SHP77 (cell line): ENCODE results near the gene MLN.

Experiments
- DNase-seq, 2 experiments: peaks; one replicate each; lab custom pipeline; 2025; lab: John Stamatoyannopoulos, UW

The MLN gene

DNA sequence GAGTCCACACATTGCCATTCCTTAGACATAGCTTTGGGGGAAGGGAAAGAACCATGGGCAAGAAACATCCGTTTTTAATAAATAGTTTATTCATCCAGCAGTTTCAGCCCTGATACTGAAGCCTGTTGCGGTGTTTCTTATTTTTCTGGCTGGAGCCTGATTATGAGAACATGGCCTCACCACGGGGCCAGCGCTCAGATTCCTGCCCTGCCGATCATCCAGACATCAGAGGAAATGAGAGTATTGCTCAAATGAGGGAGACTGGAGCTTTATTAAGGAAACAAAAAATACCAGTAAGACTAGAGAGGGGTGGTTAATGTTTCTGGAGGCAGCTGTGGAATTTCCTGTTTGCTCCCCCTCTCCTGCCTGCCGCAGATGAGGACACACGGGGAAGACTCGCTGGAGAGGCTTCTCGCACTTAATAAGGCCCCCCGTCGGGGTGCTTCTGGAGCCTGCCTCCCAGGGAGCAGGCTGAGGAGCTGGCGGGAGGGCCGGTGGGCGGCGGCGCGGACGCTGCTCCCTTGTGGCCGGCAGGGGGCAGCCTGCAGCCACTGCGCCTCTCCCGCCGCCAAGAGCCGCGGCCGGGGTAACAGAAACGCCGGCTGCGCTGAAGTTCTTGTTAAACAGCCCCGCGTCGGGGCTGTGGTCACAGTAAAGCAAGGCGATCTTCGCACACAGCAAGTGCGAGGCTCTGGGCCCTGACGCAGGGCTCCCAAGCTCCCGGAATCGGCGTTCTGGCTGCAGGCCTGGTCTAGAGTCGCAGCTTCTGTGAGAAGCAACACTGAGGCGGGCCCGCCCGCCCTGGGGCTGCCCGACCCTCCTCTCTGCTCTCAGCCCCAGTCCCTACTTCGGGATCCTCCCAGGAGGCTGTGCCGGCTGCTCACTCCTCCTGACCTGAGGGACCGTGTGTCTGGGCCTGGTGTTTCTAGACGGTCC lies 32.4 kb downstream of the MLN start:
- peak; percentile 56 to 82 for DNase-seq

DNA sequence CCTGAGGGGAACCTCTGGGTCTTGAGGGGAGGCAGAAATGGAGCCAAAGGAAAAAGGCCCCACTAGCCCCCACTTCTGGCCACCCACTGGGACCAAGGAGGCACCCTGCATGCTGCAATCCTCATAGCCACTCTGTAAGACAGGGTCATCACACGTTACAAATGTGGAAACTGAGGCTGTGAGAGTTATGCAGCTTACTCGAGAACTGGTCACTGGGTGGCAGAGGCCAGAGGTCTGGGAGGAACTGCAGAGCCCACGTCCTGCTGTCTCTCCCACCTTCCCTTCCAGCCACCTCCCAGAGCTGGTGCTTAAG lies 33.0 kb downstream of the MLN start:
- no peak for DNase-seq

DNA sequence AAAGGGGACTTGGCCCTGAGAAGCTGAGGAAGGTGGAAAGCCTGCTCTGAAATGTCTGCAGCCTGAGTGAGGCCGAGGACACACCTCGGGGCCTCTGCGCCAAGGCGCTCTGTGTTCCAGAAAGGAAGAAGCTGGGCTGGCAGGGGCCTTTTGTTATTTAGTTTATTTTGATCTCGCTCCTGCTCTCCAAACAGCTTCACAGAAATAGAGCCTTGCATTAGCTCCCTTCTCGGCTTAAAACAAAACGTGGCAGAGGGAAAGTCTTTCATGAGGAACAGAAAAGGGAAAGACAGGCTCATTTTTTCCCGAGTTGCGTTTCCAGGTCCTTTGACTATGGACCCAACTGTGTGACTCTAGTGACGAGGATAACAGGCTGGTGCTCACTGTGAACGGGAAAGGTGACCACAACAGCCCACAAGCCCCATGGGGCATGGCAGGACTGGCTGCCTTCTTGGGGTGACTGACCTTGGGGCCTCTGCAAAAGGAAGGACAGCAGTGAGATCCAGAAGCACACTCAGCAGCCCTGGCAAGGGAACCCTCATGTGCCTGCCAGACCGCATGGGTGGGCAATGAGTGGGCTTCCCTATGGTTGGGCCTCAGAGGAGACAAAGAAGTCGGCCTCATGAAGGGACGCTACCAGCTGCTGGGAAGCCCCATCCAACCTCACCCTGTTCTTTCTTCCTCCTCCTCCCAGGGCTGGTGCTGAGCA lies 33.5 kb downstream of the MLN start:
- DNase-seq = no peak

DNA sequence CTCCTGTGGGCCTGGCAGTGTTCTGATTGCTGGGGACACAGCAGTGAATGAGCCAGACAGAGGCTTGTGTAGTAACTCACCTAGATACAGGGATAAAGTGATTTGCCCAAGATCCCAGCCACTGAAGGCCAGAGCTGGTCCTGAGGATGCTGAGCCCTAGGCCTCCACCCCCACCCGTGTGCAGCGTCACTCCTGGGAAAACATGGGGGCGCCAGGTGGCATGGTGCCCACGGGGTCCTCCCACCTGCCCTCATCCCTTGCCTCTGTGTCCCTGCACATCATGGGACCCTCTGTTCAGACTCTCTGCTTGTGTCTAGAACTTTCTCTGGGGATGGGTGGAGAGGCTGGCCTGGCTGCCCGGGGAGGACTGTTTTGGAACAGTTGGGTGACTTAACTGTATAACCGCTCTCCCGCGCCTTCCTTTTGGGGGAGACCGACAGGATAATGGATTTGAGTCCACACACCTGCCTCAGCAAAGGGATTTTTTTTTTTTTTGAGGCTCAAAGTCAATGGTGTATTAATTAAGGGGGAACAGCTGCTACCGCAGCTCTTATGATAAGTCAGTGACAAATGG lies 34.5 kb downstream of the MLN start:
- DNase-seq = no peak

DNA sequence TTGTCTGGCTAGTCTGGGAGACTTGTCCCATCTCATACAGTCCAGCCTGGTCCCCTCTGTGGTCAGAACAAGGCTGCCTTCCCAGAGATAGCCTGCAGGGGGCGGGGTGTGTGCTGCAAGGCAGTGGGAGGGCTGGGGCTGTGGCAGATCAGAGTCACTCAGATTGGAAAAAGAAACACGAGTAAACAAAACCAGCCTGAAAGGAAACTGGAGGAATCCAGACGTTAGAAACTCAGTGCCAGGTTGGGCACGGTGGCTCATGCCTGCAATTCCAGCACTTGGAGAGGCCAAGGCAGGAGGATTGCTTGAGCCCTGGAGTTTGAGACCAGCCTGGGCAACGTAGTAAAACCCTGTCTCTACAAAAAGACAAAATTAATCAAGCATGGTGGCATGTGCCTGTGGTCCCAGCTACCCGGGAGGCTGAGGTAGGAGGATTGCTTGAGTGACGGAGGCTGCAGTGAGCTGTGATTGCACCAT lies 35.1 kb downstream of the MLN start:
- peak; percentile 63 to 71 for DNase-seq

DNA sequence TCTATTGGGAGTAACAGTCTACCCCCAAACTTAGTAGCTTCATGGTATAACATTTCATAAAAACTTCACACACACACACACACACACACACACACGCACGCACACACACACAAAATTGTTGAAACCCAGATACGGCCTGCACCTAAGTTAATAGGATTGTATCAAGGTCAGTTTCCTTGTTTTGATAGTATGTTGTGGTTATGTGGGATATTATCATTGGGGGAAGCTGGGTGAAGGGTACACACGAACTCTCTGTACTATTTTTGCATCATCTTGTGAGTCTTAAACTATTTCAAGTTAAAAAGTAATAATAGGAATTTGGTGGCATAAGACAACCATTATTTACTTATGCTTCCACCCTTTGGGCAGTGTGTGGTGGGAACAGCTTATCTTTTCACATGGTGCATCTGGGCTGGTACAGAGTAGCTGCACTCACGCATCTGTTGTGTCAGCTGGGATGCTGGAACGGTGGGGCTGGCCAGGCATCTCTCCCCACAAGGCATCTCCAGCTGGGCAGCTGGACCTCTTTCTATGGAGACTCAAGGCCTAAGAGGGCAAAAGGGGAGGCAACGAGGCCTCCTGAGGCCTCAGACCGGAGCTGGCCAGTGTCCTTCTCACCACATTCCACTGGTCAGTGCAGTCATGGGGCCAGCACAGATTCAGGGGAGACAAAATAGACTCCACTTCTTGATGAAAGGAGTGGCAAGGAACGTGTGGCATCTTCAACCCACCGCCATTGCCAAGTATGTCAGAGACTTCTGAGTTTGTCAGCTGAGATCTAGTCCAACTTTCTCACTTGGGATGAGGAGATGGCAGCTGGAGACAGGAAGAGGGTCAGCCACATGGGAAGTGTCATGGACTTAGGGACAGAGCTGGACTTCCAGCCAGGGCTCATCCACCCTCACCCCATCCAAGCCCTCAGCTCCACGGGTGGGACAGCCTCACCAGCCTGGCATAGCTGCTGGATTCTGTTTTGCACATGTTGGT lies 36.6 kb downstream of the MLN start:
- DNase-seq = no peak

DNA sequence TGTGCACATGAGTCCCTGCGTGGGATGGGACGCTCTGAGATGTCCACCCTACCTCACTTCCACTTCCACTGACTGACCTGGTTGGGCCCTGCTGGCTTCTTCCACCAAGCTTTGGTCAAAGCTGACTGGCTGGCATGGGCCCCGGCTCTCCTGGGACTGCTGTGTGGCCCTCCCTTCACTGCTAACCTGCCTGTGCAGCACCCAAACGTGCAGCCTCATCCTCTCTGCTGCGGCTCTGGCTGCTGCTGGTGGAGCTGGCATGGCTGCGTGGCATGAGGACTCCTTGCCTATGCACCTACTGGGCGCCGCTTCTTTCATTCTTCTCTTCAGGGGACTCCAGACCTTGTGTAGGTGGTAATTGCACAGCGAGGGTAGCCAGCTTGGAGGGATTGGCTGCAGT lies 38.4 kb downstream of the MLN start:
- DNase-seq = no peak

DNA sequence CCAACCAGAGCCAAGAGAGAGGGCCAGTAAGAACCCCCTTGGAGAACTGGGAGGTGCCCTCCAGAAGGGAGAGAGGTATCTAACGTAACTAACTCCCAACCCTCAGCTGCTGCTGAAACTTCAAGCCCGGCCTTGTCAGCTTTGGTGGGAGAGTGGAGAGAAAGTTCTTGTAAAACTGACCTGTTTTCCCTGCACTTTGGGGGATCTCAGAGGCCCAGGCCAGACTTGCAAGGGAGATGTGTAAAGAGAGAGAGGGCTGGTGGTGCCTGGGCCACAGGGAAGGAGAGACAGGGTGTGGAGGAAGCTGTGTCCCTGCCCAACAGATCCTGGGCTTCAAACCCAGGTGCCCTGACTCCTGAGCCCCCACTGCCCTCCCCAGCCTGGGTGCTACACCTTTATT lies 39.8 kb downstream of the MLN start:
- no peak for DNase-seq

DNA sequence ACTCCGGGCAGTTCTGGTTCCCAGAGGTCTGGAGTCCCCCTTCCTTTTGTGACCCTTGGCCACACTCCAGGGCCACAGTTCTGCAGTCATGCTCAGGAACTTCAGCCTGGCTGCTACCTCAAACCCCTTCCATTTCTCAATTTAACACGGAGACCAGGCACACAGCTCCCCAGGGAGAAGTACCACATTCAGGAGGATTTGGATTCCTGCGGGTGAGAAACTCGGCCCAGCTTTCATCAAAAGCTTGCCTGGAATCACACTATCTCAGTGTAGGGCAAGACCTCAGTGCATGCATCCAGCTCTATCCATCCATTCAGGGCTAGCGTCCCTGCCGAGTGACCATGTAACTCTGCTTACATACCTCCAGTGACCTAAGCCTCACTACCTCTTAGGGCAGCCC lies 40.3 kb downstream of the MLN start:
- no peak for DNase-seq

DNA sequence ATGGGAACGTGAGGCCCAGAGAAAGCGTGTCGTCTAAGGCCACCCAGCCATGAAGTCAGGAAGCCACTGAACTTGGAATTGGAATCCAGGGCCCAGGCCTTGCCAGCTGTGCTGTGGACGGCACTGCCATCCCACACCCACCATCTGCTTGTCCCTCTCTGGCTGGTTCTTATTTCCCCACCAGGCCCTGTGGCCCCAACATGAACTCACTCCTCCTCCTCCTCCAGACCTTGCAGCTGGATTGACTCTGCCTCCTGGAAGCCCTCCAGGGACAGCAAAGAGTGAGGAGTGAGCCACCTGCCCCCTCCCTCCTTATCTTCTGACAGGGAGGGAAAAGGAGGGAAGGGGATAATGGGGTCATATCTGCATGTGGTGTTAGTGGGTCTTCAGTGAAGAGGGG lies 41.1 kb downstream of the MLN start:
- DNase-seq = no peak

DNA sequence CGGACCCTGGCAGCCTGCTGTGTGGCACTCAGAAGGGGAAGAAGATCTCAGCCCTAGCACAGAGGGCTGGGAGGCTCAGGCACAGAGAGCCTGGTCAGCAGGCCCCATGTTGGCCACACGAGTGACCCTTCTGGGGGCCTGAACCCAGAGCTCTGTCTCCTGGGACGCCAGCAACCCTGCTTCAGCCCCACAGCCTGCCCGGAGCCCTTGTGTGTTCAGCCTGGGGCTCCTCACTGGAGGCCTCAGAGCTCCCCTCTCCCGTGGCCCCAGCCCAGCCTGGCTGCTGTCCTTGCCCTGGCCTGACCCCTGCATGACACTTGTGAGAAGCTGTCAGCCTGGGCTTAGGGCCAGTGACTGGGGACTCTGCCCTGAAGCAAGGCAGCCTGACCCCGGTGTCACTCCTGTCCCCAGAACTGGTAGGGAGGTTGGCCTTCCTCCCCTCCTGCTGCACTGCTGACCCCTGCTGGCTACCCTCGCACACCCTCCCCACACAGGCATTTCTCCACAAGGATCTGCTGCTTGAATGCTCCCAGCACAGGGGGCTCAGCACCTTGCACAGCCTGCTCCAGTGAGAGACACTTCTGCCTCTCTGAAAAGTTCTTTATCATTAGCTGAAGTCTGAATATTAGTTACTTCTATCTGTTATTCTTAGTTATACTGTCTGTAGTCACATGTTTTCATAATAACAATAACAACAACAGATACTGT lies 41.7 kb downstream of the MLN start:
- DNase-seq = peak; percentile 58 to 73

DNA sequence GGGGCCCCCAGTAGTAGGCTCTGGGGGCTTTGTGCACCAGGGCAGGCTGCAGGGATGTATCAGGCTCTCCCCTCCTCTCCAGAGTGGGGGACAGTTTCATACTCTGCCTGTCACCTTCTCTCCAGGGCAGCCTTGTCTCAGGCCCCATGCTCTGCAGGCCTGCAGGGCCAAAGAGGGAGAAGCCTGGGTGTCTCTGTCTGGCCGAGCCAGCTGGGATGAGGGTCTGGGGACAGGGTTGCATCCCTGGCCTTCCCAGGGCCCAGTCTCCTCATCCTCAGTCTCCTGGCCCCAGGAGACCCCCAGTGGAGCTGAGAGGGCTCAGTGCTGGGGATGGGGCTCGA lies 42.3 kb downstream of the MLN start:
- no peak for DNase-seq

DNA sequence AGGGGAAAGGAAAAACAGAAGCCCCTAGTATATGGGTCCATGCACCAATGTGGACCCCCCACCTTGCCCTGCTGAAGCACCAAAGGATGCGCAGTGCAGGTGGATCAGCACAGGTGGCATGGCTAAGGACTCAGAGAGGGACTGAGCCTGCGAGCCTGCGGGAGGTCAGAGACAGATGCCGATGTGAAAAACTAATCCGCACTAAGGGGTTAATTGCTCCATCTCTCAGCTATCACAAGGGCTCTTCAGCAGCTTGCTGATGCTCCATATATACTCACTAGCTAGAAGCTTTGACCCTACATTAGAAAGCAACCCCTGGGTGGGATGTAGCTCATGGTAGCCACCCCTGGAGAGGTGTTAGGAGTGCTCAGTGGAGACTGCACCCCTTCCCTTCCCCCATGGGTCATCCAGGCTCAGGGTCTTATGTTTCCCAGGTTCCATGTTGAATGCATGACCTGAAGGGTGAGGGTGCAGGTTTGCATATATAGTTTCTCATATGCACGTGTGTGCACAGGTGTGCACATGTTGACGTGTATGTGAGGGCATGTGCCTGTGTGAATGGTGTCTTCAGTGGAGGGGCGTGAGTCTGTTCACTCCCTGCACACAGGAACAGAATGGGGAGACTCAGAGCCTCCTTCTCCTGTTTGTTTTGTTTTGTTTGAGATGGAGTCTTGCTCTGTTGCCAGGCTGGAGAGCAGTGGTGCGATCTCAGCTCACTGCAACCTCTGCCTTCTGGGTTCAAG lies 43.7 kb downstream of the MLN start:
- DNase-seq = peak in 1 of 2 experiments; percentile 32

DNA sequence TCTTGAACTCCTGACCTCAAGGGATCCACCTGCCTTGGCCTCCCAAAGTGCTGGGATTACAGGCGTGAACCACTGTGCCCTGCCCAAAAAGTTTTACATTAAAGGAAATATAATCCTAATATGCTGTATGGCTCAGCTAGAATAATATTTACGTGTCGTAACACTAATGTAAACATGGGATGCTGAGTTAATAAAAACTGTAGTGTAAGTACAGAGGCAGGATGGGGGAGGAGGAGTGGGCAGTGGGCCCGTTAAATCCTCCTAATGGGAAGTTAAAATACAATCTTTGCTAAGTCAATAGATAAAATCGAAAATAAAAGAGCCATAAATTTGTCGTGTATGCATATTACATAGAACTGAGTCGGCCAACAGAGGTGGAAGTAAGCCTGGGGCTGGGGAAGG lies 45.0 kb downstream of the MLN start:
- no peak for DNase-seq

DNA sequence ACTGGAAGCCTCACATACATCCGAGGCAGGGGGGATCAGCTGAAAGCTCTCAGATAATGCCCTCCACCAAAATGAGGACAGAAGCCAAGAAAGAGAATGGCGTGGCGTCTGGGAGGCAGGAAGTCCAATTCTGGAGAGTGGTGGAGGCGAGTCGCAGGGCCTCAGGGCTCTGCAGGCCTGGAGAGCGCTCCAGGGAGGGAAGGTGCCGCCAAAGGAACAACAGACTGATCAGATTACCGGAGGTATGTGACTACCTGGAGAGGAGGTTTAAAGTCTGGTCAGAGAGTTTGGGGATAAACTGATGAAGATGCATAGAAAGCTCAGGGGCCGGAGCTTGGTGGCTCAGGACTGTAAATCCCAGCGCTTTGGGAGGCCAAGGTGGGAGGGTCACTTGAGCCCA lies 45.9 kb downstream of the MLN start:
- no peak for DNase-seq

DNA sequence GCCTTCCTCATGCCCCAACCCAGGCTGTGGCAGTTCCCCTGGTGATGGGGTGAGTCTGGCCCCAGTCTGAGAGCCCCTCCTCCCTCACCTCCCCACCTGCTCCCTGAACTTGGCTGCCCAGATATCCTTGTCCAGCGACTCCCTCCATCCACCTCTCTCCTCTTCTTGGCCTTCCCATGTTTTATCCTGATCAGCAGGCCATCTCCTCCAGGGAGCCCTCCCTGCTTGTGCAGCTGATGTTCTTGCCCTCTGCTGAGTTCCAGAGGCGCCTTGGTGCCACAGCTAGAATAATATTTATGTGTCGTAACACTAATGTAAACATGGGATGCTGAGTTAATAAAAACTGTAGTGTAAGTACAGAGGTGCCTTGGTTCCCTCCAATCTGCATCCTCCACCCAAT lies 46.7 kb downstream of the MLN start:
- DNase-seq = no peak

DNA sequence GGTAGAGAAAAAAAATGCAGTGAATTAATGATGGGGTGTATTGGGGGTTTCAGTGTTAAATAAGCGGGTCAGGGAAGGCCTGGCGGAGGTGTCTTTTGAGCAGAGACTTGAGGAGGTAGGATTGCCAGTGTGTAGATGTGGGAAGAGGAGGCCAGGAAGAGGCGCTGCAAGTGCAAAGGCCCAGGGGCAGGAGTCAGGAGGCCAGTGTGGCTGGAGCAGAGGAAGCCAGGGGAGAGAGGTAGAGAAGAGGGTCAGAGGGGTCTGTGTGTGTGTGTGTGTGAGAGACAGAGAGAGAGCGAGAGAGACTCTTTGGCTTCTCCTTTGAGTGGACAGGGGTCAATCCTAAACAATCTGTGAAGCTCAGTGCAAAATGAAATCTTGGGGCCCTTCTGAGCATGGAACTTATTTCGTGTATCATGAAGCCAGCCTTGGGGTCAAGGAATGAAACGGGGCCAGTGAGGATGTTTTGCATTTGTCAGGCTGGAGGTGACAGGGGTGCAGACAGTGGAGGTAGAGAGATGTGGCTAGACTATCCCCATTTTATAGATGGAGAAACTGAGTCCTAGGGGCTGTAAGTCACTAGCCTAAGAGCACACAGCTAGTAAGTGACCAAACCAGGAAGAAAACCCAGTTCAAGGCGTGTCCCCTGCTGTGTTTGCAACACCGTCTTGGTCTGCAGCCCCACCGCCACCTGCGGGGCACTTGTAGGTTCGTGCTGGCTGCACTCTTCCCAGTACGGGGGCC lies 47.4 kb downstream of the MLN start:
- DNase-seq = no peak

DNA sequence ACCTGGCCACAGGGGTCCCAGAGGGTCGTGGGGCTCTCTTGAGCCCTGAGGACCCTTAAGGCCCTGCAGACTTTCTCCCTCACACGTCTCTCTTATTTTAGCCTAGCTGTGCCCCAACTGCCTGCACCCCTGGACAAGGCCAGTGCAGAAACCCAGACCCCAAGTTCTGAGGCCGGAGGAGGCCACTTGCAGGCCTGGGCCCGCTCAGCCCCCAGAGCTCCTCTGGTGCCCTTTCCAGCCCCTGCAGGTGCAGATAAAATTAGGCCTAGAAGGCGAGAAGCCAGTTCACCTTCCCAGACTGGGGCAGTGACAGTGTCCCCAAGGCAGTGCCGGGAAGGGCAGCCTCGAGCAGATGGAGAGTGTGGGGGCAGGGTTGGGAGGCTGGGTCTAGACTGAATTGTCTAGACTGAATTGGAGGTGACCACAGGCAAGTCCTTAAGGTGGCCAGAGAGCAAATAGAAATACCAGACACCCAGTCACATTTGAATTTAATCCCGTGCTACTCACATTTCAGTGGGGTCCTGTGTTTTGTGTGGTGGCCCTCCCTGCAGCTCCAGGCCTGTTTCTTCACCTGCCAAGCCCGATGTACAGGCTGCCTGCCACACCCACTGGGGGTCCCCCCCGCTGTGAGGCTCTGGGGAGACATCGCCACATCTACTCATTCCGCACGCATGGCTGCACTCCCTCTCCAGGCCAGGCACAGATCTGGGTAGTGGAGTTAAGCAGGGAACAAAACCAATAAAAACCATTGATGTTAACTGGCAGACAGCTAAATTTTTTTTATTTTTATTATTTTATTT lies 48.5 kb downstream of the MLN start:
- DNase-seq = peak in 1 of 2 experiments; percentile 25

DNA sequence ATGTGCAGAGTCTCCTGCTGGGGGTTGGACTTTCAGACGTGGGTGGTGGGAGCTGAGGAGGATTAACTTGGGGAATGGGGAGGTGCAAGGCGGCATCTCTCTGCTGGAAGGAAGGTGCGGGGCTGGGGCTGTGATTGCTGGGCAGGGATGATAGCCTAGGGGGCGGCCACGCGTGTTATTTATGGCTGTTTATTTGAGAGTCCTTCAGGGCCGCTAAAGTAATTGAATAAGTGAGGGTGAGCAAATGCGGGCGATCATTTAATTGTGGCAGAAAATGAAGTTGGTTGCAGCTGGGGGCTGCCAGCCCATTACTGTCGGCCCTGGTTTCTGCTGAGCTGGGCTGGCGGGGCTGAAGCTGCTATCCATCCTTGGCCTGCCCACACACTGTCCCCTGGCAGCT lies 49.6 kb downstream of the MLN start:
- DNase-seq = no peak
